HEK293 (cell line): ENCODE data around the gene MBP.

ENCODE experiments used
- CTCF ChIA-PET: fragments of 350-600 bp; formaldehyde crosslinking; extraction: SDS; loops from one replicate; lab custom pipeline; 2021; ENCODE audit warnings: antibody characterized with exemption; lab: Yijun Ruan, JAX
- POLR2A ChIA-PET: fragments of 300-600 bp; formaldehyde crosslinking; extraction: SDS; loops from one replicate; lab custom pipeline; 2020; ENCODE audit warnings: antibody characterized with exemption, inconsistent platforms; lab: Yijun Ruan, JAX
- H3K27ac ChIP-seq: fragments of 200-500 bp; sonication (Bioruptor generic); 2 replicates; pipeline ENCODE4 v1.5.1; 2014; ENCODE audit warnings: low read depth, low read length, control low read depth, inconsistent platforms; ENCODE audit errors: extremely low read depth
- H3K36me3 ChIP-seq, 2 experiments: fragments of 200-500 bp in 1 of 2; sonication (Bioruptor generic) in 1 of 2; 1 replicate in 1 of 2; 2 replicates in 1 of 2; pipeline ENCODE4 v1.5.1; 2014 to 2017; ENCODE audit warnings: inconsistent platforms in 2 of 2, low read length in 2 of 2; ENCODE audit not compliant: control insufficient read depth in 2 of 2, insufficient read depth in 1 of 2
- H3K4me1 ChIP-seq: fragments of 200-500 bp; sonication (Bioruptor generic); 2 replicates; pipeline ENCODE4 v1.5.1; 2014; ENCODE audit warnings: mild to moderate bottlenecking, low read length, inconsistent platforms; ENCODE audit not compliant: control insufficient read depth, insufficient read depth
- H3K4me3 ChIP-seq: 2 replicates; pipeline ENCODE4 v1.5.1; 2011; ENCODE audit warnings: low read depth, mild to moderate bottlenecking, control low read depth, low read length, moderate library complexity
- H3K9me3 ChIP-seq: fragments of 200-500 bp; sonication (Bioruptor generic); 2 replicates; pipeline ENCODE4 v1.5.1; 2014; ENCODE audit warnings: low read depth, low read length, inconsistent platforms; ENCODE audit not compliant: control insufficient read depth, insufficient read depth
- GLI2 ChIP-seq: fragments of 450-650 bp; formaldehyde crosslinking; IDR thresholded peaks from 2 replicates; pipeline ENCODE4; 2017; ENCODE audit warnings: missing biosample characterization, missing genetic modification characterization, low read depth, borderline replicate concordance
- HOXC10 ChIP-seq: sonication (generic); formaldehyde crosslinking; IDR thresholded peaks from 2 replicates; pipeline ENCODE4 v1.8.1; 2023; ENCODE audit warnings: mild to moderate bottlenecking, missing genetic modification reagents
- KLF1 ChIP-seq: fragments of 450-650 bp; formaldehyde crosslinking; IDR thresholded peaks from 2 replicates; pipeline ENCODE4 v1.5.1; 2016; ENCODE audit warnings: missing biosample characterization, missing genetic modification characterization
- KLF16 ChIP-seq: fragments of 450-650 bp; formaldehyde crosslinking; IDR thresholded peaks from 2 replicates; pipeline ENCODE4 v1.5.1; 2017; ENCODE audit warnings: missing biosample characterization, missing genetic modification characterization
- KLF9 ChIP-seq: fragments of 450-650 bp; formaldehyde crosslinking; IDR thresholded peaks from 2 replicates; pipeline ENCODE4 v1.5.1; 2016; ENCODE audit warnings: missing biosample characterization, missing genetic modification characterization, low read depth
- PRDM6 ChIP-seq: fragments of 450-650 bp; formaldehyde crosslinking; IDR thresholded peaks from 2 replicates; pipeline ENCODE4 v1.5.1; 2017; ENCODE audit warnings: missing biosample characterization, missing genetic modification characterization
- SCRT1 ChIP-seq: fragments of 450-650 bp; formaldehyde crosslinking; IDR thresholded peaks from 2 replicates; pipeline ENCODE4 v1.5.1; 2016; ENCODE audit warnings: missing biosample characterization, missing genetic modification characterization, borderline replicate concordance
- ZBTB8A ChIP-seq: fragments of 450-650 bp; formaldehyde crosslinking; IDR thresholded peaks from 2 replicates; pipeline ENCODE4 v1.5.1; 2016; ENCODE audit warnings: missing biosample characterization, missing genetic modification characterization
- ZFP37 ChIP-seq: fragments of 450-650 bp; formaldehyde crosslinking; IDR thresholded peaks from 2 replicates; pipeline ENCODE4 v1.5.1; 2016; ENCODE audit warnings: missing biosample characterization, missing genetic modification characterization
- ZNF146 ChIP-seq: fragments of 450-650 bp; formaldehyde crosslinking; IDR thresholded peaks from 2 replicates; pipeline ENCODE4 v1.5.1; 2016; ENCODE audit warnings: missing biosample characterization, missing genetic modification characterization
- ZNF335 ChIP-seq: fragments of 450-650 bp; formaldehyde crosslinking; conservative IDR thresholded peaks from 2 replicates; pipeline ENCODE4 v1.5.1; 2016; ENCODE audit warnings: missing biosample characterization, missing genetic modification characterization
- ZNF549 ChIP-seq: fragments of 450-650 bp; IDR thresholded peaks from 2 replicates; pipeline ENCODE4 v1.5.1; 2018; ENCODE audit warnings: missing biosample characterization, missing genetic modification characterization, mild to moderate bottlenecking, inconsistent platforms, moderate library complexity
- ZNF654 ChIP-seq: fragments of 450-650 bp; formaldehyde crosslinking; IDR thresholded peaks from 2 replicates; pipeline ENCODE4 v1.5.1; 2016; ENCODE audit warnings: low read depth, missing biosample characterization, missing genetic modification characterization
- ZNF677 ChIP-seq: fragments of 450-650 bp; IDR thresholded peaks from 2 replicates; pipeline ENCODE4 v1.5.0; 2018; ENCODE audit warnings: missing biosample characterization, mild to moderate bottlenecking, missing genetic modification characterization, moderate library complexity
- ZNF777 ChIP-seq: fragments of 450-650 bp; formaldehyde crosslinking; IDR thresholded peaks from 2 replicates; pipeline ENCODE4 v1.5.1; 2017; ENCODE audit warnings: missing biosample characterization, missing genetic modification characterization, borderline replicate concordance
- ZNF792 ChIP-seq: fragments of 450-650 bp; formaldehyde crosslinking; IDR thresholded peaks from 2 replicates; pipeline ENCODE4 v1.5.1; 2016; ENCODE audit warnings: missing biosample characterization, missing genetic modification characterization
- ZSCAN23 ChIP-seq: fragments of 450-650 bp; formaldehyde crosslinking; IDR thresholded peaks from 2 replicates; pipeline ENCODE4 v1.5.1; 2016; ENCODE audit warnings: missing biosample characterization, missing genetic modification characterization
- TF ChIP-seq, protein P1 (sequence below): fragments of 450-650 bp; formaldehyde crosslinking; IDR thresholded peaks from 2 replicates; pipeline ENCODE4 v1.5.1; 2016; ENCODE audit warnings: missing biosample characterization, missing genetic modification characterization
- TF ChIP-seq, protein P2 (sequence below): fragments of 450-650 bp; formaldehyde crosslinking; conservative IDR thresholded peaks from 2 replicates; pipeline ENCODE4 v1.5.1; 2016; ENCODE audit warnings: low read depth, missing biosample characterization, missing genetic modification characterization

Gene MBP

DNA sequence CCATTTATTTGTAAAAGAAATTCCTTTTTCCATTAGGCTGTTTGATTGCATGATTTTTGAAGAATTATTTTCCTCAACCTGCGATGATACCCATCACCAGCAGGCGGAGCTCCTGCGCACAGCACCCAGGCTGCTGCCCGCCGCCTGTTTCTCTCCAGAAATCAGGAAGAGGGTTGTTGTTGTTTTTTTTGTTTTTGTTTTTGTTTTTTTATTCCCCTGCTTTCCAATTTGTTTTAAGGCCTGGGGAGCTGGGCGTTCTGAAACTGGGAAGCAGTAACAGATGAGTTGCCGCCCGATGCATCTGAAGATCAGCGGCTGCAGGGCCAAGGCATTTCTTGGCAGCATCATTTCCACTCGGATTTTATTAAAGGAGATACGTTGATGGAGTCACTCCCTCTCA is 132.1 kb downstream of the MBP start:
- Histone ChIP-seq H3K36me3 (no peaks in the 10 kb centered on the region), H3K4me1 (peaks cover 3% of the 10 kb centered on the region), H3K9me3 (no peaks in the 10 kb centered on the region), H3K27ac (no peak overlapping the region), H3K4me3 (no peak overlapping the region)
- CTCF ChIA-PET = interaction anchor here (0.5 to 3.5 kb wide), 45 partner anchors 9 to 697 kb away, joined by 3 to 40 read pairs (median 4); no protein-coding TSS in a partner anchor
- POLR2A ChIA-PET = no interaction called here
- TF ChIP-seq ZNF335 (0 out of 2 replicates have a peak, but pooled peaks have one; percentile 31), ZNF549 (tag by site-specific recombination) (no peak), PRDM6 (no peak), ZNF654 (peak; percentile 48), GLI2 (tag by site-specific recombination) (no peak), ZNF777 (no peak)
- TF ChIP-seq, protein P1, sequence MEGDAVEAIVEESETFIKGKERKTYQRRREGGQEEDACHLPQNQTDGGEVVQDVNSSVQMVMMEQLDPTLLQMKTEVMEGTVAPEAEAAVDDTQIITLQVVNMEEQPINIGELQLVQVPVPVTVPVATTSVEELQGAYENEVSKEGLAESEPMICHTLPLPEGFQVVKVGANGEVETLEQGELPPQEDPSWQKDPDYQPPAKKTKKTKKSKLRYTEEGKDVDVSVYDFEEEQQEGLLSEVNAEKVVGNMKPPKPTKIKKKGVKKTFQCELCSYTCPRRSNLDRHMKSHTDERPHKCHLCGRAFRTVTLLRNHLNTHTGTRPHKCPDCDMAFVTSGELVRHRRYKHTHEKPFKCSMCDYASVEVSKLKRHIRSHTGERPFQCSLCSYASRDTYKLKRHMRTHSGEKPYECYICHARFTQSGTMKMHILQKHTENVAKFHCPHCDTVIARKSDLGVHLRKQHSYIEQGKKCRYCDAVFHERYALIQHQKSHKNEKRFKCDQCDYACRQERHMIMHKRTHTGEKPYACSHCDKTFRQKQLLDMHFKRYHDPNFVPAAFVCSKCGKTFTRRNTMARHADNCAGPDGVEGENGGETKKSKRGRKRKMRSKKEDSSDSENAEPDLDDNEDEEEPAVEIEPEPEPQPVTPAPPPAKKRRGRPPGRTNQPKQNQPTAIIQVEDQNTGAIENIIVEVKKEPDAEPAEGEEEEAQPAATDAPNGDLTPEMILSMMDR (tag by site-specific recombination) = peak; percentile 72

DNA sequence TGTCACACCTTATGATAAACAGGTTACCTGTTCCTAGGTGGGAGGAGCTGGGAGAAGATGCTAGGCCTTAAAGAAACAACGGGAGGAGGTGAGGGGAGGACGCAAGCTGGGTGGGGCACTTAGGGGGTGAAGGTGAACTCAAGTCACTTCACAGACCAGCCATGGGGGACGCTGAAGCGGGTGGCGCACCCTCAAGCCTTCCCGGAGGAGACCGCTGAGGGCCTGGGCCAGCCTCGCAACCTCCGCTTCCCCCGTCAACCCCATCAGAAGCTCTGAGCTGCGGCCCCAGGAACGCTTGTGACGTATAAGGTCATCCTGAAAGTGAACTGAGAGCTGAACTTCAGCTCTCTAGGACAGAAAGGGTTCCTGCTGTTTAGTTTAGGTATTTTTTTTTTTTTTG is 133.5 kb downstream of the MBP start:
- no peaks in the 10 kb centered on the region for H3K9me3 ChIP-seq
- no peak overlapping the region for H3K27ac ChIP-seq
- TF ChIP-seq ZNF146 (tag by site-specific recombination) (no peak), ZFP37 (no peak), ZNF792 (no peak), SCRT1 (tag by site-specific recombination) (no peak), KLF16 (tag by site-specific recombination) (no peak), HOXC10 (CRISPR knock-in tag) (no peak), KLF9 (tag by site-specific recombination) (no peak), ZNF677 (tag by site-specific recombination) (no peak), KLF1 (no peak), ZBTB8A (tag by site-specific recombination) (no peak), ZSCAN23 (tag by site-specific recombination) (no peak)
- TF ChIP-seq, protein P2, sequence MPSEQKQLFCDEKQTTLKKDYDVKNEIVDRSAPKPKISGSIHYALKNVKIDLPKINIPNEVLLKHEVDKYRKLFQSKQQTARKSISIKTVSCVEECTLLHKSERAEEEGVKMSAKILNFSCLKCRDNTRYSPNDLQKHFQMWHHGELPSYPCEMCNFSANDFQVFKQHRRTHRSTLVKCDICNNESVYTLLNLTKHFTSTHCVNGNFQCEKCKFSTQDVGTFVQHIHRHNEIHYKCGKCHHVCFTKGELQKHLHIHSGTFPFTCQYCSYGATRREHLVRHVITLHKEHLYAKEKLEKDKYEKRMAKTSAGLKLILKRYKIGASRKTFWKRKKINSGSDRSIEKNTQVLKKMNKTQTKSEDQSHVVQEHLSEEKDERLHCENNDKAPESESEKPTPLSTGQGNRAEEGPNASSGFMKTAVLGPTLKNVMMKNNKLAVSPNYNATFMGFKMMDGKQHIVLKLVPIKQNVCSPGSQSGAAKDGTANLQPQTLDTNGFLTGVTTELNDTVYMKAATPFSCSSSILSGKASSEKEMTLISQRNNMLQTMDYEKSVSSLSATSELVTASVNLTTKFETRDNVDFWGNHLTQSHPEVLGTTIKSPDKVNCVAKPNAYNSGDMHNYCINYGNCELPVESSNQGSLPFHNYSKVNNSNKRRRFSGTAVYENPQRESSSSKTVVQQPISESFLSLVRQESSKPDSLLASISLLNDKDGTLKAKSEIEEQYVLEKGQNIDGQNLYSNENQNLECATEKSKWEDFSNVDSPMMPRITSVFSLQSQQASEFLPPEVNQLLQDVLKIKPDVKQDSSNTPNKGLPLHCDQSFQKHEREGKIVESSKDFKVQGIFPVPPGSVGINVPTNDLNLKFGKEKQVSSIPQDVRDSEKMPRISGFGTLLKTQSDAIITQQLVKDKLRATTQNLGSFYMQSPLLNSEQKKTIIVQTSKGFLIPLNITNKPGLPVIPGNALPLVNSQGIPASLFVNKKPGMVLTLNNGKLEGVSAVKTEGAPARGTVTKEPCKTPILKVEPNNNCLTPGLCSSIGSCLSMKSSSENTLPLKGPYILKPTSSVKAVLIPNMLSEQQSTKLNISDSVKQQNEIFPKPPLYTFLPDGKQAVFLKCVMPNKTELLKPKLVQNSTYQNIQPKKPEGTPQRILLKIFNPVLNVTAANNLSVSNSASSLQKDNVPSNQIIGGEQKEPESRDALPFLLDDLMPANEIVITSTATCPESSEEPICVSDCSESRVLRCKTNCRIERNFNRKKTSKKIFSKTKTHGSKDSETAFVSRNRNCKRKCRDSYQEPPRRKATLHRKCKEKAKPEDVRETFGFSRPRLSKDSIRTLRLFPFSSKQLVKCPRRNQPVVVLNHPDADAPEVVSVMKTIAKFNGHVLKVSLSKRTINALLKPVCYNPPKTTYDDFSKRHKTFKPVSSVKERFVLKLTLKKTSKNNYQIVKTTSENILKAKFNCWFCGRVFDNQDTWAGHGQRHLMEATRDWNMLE = no peak
- no peak overlapping the region for H3K4me3 ChIP-seq
- ChIA-PET CTCF (interaction anchor here (0.6 to 3.5 kb wide), 14 partner anchors 7 to 212 kb away, joined by 3 to 40 read pairs (median 10); no protein-coding TSS in a partner anchor), POLR2A (interaction anchor here (0.6 kb wide), 1 partner anchor 87 kb away, joined by 5 read pairs; no protein-coding TSS in a partner anchor)
- no peaks in the 10 kb centered on the region for H3K36me3 ChIP-seq
- H3K4me1 ChIP-seq = peaks cover 4% of the 10 kb centered on the region
